Fibroblast of skin of scalp (primary cell): ENCODE results near the gene TMTC1. TPM values are rescaled to one million over a fixed set of nuclear protein-coding genes. Genes with fewer than 3 reads are reported as not detected.
"Not testable (repeated sequence)": the region's sequence is repeated elsewhere in the genome, so short reads cannot be mapped to it uniquely, and the experiment has no call there.

Source experiments
- DNase-seq: peaks from one replicate; pipeline ENCODE4 v3.0.0-alpha.2; 2013
- polyA plus RNA-seq, 2 experiments: library from polyadenylated mRNA; unstranded; fragments of 120-200 nt; gene quantifications; one replicate each; pipeline ENCODE4 v1.2.1, GENCODE V29; 2013; ENCODE audit not compliant: insufficient read length in 2 of 2

The TMTC1 gene
- 3.2 TPM for polyA plus RNA-seq (2013, experiment 1 of 2; ENCODE audit: insufficient read length)
- polyA plus RNA-seq (2013, experiment 2 of 2; ENCODE audit: insufficient read length) = 3.9 TPM

DNA sequence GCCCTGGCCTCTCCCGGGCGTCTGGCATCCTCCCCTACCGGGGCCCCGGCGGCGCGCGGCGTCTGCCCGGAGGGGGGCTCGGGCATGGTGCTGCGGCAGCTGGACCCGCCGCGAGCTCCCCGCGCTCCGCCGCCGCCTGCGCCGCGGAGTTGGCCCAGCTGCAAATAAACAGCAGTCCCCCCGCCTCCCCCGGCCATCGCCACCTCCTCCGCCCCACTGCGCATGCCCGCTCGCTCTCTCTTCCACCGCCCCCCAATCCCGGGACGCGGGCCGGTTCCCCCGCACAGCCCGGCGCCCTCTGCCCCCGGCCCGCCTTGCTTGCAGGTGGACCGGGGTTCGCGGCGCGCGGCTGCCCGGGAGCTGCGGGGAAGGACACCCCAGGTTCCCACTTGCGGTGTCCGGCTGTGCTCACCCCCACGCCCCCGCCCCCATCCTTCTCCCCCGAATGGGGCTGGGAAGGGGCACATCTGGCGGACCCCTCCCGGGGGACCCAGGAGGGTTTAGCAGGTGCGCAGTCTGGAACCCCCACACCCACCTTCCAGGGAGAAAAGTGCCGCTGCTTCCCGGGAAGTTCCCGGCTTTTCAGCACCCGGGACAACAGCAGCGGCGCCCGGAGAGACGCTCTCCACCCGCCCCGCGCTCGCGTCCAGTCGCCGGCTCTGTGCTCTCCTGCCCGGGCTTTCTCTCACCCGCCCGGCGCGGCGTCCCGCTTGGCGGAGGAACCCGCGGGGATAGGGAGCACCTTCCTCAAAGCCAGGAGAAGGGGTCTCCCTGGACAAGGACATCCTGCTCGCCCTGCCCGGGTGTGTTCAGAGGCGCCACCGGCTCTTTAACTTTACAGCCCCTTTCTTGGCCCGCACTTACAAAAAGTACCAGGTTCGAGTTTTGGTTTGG, at the start of gene TMTC1:
Gene TMTC1 (minus strand): TSS at position 170 of the 894 bp plus-strand sequence. CDS start 191 bp downstream, outside the sequence.
- DNase-seq = peak; percentile 50

DNA sequence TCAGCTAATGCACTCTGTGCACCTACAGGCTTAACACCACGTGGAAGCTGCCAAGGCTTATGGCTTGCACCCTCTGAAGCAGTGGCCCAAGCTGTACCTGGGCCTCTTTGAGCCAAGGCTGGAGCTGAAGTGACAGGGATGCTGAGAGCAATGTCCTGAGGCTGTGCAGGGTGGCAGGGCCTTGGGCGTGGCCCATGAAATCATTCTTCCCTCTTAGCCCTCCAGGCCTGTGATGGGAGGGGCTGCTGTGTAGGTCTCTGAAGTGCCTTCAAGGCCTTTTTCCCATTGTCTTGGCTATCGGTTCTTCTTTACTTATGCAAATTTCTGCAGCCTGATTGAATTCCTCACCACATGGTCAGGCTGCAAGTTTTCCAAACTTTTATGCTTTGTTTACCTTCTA, 47.4 kb upstream of the TMTC1 start:
- DNase-seq = no peak

DNA sequence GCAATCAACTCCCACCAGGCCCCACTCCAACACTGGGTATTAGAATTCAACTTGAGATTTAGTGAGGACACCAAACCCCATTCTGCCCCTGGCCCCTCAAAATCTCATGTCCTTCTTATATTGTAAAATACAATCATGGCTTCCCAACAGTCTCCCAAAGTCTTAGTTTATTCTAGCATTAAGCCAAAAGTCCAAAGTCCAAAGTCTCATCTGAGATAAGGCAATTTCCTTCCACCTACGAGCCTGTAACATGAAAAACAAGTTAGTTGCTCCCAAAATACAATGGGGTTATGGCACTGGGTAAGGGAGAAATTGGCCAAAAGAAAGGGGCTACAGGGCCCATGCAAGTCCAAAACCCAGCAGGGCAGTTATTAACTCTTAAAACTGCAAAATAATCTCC, 46.6 kb upstream of the TMTC1 start:
- no peak for DNase-seq

DNA sequence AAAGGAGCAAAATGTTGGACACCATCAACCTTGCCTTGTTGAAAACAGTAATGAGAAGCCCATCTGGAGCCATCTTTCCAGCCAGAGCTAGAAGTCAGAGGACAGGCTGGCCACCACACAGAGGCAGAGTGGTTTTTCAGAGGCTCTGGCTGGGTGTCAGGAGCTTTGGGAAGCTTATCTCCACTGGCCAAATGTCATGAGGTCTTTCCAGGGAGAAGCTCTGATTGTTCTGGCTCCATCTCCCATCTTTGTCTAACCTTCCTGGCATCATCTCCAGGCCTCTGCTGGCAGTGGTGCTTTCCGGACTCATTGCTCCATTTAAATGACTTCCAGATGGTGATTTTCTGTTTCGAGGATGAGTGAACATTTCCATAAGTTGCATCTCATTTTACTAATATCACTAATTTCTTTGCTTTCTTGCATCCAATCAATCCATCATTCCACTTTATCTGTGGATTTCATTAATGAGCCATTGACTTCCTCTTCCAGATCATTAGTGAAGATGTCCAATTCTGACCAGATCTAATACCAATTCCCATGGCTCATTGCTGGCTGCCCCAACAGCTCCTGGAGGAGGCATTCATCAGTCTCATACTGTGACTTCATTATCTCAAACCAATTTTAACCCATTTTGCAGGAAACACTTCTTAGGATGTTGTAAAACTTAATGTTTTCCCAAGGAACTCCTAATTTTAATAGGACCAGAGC, 35.3 kb upstream of the TMTC1 start:
- DNase-seq = no peak

DNA sequence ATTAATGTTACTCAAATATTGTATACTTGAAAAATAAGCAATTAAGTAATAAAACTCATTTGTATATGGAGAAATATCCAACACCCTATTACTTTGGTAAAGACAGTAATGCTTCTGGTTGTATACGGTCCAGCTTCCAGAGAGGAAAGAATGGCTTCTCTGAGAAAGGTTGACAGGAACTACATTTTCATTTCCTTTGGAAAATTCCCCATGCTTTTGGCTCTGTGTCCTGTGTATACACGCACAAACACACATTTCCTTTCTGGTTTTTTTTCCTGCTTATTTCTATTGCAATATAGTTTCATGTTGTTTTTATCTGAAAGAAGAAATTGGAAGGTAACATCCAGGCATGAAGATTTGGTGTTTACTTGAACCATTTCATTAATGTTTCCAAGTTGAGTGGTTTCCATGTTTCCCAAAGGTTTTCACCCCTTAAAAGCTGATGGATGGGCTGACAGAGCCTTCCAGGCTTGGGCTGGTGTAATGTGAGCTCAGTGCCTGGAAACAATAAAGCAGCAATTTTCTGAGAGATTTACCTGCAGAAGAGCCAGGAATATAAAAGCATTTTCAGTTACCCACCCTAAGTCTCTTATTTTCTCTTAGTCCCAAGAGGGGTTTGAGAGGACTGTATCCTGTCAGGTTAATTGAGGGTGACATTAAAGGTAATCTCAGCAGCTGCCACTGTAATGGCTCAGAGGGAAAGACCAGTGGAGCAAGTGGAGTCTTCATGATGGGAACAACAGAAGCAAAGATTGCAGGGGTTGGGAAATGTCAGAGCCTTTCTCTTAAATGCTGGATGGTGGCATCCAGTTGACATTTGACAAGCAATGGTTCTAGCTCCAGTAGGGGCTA, 33.4 kb upstream of the TMTC1 start:
- no peak for DNase-seq

DNA sequence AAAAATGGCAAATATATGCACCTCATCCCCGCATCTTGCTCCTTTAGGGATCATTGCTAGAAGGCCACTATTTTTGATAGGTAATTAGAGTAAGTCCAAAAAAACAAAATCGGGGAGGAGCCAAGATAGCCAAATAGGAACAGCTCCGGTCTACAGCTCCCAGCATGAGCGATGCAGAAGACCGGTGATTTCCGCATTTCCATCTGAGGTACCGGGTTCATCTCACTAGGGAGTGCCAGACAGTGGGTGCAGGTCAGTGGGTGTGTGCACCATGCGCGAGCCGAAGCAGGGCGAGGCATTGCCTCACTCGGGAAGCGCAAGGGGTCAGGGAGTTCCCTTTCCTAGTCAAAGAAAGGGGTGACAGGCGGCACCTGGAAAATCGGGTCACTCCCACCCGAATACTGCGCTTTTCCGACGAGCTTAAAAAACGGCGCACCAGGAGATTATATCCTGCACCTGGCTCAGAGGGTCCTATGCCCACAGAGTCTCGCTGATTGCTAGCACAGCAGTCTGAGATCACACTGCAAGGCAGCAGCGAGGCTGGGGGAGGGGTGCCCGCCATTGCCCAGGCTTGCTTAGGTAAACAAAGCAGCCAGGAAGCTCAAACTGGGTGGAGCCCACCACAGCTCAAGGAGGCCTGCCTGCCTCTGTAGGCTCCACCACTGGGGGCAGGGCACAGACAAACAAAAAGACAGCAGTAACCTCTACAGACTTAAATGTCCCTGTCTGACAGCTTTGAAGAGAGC, 26.0 kb upstream of the TMTC1 start:
- not testable (repeated sequence) for DNase-seq

- no peak for DNase-seq
Measured at GRCh38 chr12:29807129-29807528, 23.4 kb upstream of the TMTC1 start.

DNA sequence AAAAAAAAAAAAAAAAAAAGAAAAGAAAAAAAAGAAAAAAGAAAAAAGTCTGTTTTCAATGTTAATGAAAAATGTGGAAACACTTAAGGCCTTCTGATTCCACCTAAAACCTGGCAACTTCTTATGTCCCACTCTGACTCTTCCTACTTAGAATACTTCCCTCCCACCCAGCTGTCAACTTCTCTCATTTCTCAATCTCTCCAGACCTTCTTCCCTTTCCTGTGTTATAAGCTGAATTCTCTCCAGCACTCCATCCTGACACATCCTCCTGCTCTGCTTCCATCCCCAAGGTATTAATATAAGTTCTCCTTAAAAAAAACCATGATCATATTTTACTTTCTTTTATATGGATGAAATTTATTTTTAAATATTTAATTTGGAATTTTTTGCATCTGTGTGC, 20.3 kb upstream of the TMTC1 start:
- DNase-seq = no peak

- DNase-seq = no peak
Measured at GRCh38 chr12:29799591-29799990, 15.8 kb upstream of the TMTC1 start.

GRCh38 chr12:29797565-29798355, 14.0 kb upstream of the TMTC1 start:
- no peak for DNase-seq

DNA sequence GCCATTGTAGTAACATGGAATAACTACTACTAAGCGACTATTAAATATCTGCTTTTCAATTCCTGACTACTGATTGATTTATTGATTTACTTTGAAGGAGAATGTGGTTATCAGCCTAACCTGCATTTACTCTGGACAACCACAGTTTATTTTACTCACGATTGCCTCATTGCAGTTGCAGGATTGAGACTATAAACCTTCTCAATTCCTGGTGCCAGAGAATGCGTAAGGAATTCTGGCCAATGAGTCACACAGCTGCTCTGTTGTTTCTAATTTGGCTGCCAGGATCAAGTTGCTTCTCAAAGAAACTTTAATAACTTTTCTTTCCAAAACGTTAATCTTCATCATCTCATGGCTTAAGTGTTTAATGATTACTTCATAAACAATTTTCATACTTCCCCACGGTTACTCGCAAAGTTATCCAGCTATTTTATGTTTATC, 13.1 kb upstream of the TMTC1 start:
- DNase-seq = peak; percentile 83

DNA sequence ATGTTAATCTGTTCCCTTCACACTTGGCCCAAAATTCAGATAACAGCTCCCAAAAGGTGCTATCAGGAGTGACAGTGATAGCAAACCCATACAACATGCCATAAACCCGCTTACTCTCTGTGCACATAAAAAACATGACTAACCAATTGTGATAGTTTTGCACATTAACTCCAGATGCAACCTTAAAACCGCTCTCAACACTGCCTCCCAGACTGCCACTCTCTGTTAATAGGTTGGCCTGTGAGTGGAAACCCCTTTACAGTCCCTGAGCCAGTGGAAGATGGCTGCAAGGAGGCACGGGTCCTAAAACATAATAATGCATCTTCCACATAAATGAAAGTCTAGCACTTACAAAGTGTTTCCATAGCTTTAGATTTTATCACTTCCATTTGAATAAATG, 12.0 kb upstream of the TMTC1 start:
- DNase-seq = no peak

GRCh38 chr12:29794862-29795261, 11.1 kb upstream of the TMTC1 start:
- DNase-seq = no peak

GRCh38 chr12:29792853-29793252, 9.1 kb upstream of the TMTC1 start:
- DNase-seq = no peak

DNA sequence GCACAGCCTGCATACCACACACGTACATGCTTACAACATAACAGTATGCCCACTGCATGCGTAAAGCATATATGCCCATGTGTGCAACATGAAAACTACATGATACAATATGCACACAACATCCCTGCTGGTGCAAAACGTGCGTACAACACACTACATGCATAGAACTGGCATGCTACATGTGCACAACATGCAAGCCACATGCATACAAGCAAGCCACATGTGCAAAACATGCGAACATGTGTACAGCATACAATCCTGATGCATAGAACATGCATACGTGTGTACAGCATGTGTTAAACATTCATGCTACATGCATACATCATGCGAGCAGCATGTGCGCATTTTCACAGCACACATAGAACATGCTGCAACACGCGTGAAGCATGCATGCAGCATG, 8.4 kb upstream of the TMTC1 start:
- DNase-seq = no peak

GRCh38 chr12:29782871-29783772, 620 bp downstream of the TMTC1 start:
- peak; percentile 14 for DNase-seq

- peak; percentile 47 for DNase-seq
Measured at GRCh38 chr12:29782285-29782870, 1.4 kb downstream of the TMTC1 start.

DNA sequence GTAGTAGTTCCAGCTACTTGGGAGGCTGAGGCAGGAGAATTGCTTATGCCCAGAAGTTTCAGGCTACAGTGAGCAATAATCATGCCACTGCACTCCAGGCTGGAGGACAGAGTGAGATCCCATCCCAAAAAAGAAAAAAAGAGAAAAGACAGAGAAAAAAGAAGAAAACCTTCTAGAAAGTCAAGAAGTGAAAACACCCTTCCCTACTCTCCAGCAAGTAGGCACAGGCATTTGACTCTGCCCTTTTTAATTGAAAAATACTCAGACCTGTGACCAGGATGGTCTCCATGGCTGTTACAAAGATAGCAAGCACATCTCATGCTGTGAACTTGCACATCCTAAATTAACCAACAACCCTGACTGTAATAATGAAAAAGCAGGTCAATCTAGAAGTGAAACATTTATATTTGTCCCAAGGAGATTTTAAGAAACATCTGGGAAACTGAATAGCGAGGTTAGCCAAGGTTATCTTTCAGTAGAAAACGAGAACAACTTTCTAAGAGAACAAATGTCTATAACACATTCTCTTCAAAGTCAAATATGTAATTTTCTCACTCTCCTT, 2.0 kb downstream of the TMTC1 start:
- no peak for DNase-seq

GRCh38 chr12:29781188-29781587, 2.6 kb downstream of the TMTC1 start:
- no peak for DNase-seq
